A673 (cell line): ENCODE measurements around the gene PCDHGA11.
A peak's percentile ranks its signal among the peaks of the same experiment; 100 is the strongest.

Experiments
- EZH2 ChIP-seq: fragments of 200-600 bp; sonication (generic); IDR thresholded peaks from 2 replicates; pipeline ENCODE4 v1.6.1; 2017; ENCODE audit warnings: borderline replicate concordance, low read depth, mild to moderate bottlenecking, mixed read lengths, antibody characterized with exemption, low read length; ENCODE audit not compliant: poor library complexity, severe bottlenecking
- TF ChIP-seq, protein P1 (sequence below): fragments of 300-800, 200-600 bp; sonication (generic); conservative IDR thresholded peaks from 2 replicates; pipeline ENCODE4 v1.5.1; 2017; ENCODE audit warnings: low read depth, mild to moderate bottlenecking, antibody characterized with exemption, low read length, moderate library complexity, mixed read lengths

DNA sequence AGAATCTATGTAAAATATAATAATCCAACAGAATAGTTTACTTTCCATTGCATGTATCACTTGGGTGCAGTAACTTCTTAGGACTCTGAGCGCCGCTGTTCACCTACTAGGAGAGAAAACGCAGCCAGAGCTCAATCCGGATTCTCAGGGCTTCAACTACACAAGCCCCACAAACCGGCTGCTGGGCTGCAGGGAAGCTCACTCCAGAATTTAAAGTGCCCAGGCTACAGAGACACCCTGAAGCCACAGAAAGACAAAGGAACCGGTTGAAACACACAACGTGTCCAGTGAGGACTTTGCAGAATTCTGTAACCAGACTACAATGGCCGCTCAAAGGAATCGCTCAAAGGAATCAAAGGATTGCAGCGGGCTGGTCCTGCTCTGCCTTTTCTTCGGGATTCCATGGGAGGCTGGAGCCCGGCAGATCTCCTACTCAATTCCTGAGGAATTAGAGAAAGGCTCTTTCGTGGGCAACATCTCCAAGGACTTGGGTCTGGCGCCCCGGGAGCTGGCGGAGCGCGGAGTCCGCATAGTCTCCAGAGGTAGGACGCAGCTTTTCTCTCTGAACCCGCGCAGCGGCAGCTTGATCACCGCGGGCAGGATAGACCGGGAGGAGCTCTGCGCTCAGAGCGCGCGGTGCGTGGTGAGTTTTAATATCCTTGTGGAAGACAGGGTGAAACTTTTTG is 7.9 kb upstream of the PCDHGA11 start, which contains the start of gene PCDHGA10:
- TF ChIP-seq, protein P1, sequence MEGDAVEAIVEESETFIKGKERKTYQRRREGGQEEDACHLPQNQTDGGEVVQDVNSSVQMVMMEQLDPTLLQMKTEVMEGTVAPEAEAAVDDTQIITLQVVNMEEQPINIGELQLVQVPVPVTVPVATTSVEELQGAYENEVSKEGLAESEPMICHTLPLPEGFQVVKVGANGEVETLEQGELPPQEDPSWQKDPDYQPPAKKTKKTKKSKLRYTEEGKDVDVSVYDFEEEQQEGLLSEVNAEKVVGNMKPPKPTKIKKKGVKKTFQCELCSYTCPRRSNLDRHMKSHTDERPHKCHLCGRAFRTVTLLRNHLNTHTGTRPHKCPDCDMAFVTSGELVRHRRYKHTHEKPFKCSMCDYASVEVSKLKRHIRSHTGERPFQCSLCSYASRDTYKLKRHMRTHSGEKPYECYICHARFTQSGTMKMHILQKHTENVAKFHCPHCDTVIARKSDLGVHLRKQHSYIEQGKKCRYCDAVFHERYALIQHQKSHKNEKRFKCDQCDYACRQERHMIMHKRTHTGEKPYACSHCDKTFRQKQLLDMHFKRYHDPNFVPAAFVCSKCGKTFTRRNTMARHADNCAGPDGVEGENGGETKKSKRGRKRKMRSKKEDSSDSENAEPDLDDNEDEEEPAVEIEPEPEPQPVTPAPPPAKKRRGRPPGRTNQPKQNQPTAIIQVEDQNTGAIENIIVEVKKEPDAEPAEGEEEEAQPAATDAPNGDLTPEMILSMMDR: peak; percentile 25; the same call in 1 of the 2 replicates
- TF ChIP-seq EZH2: no peak
